Karpas-422 (cell line): ENCODE results near the gene TGFA. TPM values are rescaled to one million over a fixed set of nuclear protein-coding genes. Genes with fewer than 3 reads are reported as not detected.

Experiments
- DNase-seq: peaks from one replicate; pipeline ENCODE4 v3.0.0-alpha.2; 2015
- H2AFZ ChIP-seq: fragments of 200-600 bp; sonication (generic); 2 replicates; pipeline ENCODE4 v1.6.1; 2014; ENCODE audit warnings: antibody characterized with exemption, low read length, mixed read lengths
- H3K27ac ChIP-seq: fragments of 200-600 bp; sonication (generic); 2 replicates; pipeline ENCODE4 v1.5.1; 2014; ENCODE audit warnings: mild to moderate bottlenecking, low read length, moderate library complexity
- H3K27me3 ChIP-seq: fragments of 200-600 bp; sonication (generic); 2 replicates; pipeline ENCODE4 v1.6.1; 2014; ENCODE audit warnings: low read length, mixed read lengths
- H3K36me3 ChIP-seq: fragments of 200-600 bp; sonication (generic); 2 replicates; pipeline ENCODE4 v1.6.1; 2014; ENCODE audit warnings: low read length, mixed read lengths; ENCODE audit not compliant: insufficient read depth
- H3K4me1 ChIP-seq: fragments of 200-600 bp; sonication (generic); 2 replicates; pipeline ENCODE4 v1.6.1; 2014; ENCODE audit warnings: mild to moderate bottlenecking, low read length, mixed read lengths
- H3K4me2 ChIP-seq: fragments of 200-600 bp; sonication (generic); 2 replicates; pipeline ENCODE4 v1.6.1; 2014; ENCODE audit warnings: low read length, low read depth, mild to moderate bottlenecking; ENCODE audit not compliant: poor library complexity, severe bottlenecking
- H3K4me3 ChIP-seq: fragments of 200-600 bp; sonication (generic); 2 replicates; pipeline ENCODE4 v1.5.1; 2014; ENCODE audit warnings: mild to moderate bottlenecking, antibody characterized with exemption, low read length, mixed read lengths
- H3K79me2 ChIP-seq: fragments of 200-600 bp; sonication (generic); 2 replicates; pipeline ENCODE4 v1.6.1; 2014; ENCODE audit warnings: mild to moderate bottlenecking, low read length, mixed read lengths
- H3K9ac ChIP-seq: fragments of 200-600 bp; sonication (generic); 2 replicates; pipeline ENCODE4 v1.6.0; 2014; ENCODE audit warnings: low read length
- H3K9me2 ChIP-seq: fragments of 200-600 bp; sonication (generic), shearing (Covaris generic); replicated peaks from 2 replicates; pipeline ENCODE4 v1.6.0; 2014; ENCODE audit warnings: mild to moderate bottlenecking, low read length, moderate library complexity; ENCODE audit not compliant: insufficient read depth
- H3K9me3 ChIP-seq: fragments of 300-700, 200-600 bp; sonication (generic); 2 replicates; pipeline ENCODE4 v1.6.1; 2014; ENCODE audit warnings: low read length, mixed read lengths
- H4K20me1 ChIP-seq: fragments of 200-600 bp; sonication (generic); 2 replicates; pipeline ENCODE4 v1.6.1; 2014; ENCODE audit warnings: mild to moderate bottlenecking, antibody characterized with exemption, low read length, low read depth; ENCODE audit not compliant: insufficient read depth
- total RNA-seq: library from RNA; depleted of rRNA; stranded (reverse); fragments of >200 nt; shearing (Covaris generic); gene quantifications from 2 replicates; pipeline ENCODE4 v1.2.3, GENCODE V29; 2014; ENCODE audit warnings: low replicate concordance

The TGFA gene
- total RNA-seq, 1 experiment from 2014 or later: not detected

DNA sequence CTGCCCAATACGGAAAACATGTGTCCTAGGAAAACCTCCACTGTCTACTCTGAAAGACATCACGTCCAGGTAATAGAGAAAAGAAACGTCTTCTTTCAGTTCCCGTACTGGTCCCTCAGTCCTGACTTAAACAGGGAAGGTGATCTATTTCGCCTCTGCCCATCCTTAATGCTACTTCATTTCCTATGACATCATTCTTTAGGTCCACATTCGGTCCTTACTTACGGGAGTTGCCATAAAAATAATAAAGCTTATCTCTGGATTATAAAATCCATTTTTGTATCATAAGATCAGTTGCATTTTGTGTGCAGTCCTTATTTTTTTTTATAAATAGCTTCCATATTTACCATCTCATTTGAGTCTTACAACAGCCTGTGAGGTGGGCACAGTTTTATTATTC is 3.7 kb downstream of the TGFA start:
- Histone ChIP-seq H3K4me3 (no peak overlapping the region), H3K79me2 (no peaks in the 10 kb centered on the region), H3K9ac (no peak overlapping the region), H4K20me1 (no peaks in the 10 kb centered on the region), H3K4me1 (peaks cover 3% of the 10 kb centered on the region; the same call in 1 of the 2 replicates), H3K4me2 (no peak overlapping the region), H3K9me2 (no peaks in the 10 kb centered on the region), H3K36me3 (no peaks in the 10 kb centered on the region), H3K27me3 (no peaks in the 10 kb centered on the region; the same call in 1 of the 2 replicates), H2AFZ (no peak overlapping the region), H3K27ac (no peak overlapping the region), H3K9me3 (no peaks in the 10 kb centered on the region)
- DNase-seq: no peak

DNA sequence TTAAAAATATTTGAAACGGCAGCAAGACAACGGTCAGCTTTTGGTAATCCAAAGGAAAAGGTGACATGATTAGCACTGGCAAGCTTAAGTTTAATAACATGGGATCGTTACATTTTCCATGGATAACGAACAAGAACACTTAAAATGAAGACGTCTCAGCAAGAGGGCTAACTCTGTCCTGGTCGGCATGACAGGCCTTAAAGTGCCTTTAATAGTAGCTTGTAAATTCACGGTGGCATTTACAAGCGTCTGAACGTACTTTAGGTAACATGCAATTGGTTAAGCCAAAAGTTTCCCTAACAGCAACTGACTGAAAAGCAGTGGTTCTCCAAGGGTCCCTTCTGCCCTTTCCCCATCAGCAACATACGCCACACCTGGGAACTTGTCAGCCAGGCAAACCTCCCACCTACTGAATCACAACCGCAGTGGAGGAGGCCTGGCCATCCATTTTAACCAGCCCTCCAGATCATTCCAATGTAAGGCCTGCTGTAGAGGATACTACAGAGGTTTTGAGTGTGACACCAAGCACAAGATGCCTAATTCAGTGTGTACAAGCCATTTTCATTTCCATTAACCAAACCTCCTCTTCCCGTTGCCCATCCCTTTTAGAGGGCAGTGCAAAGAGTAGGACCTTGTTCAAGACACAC is 4.4 kb downstream of the TGFA start:
- no peak overlapping the region for H3K4me2 ChIP-seq
- no peak overlapping the region for H2AFZ ChIP-seq
- H3K27ac ChIP-seq: no peak overlapping the region
- no peaks in the 10 kb centered on the region for H3K9me3 ChIP-seq
- DNase-seq: no peak
- no peak overlapping the region for H3K9ac ChIP-seq
- H3K79me2 ChIP-seq: no peaks in the 10 kb centered on the region
- H3K9me2 ChIP-seq: no peaks in the 10 kb centered on the region
- no peak overlapping the region for H3K4me3 ChIP-seq
- H4K20me1 ChIP-seq: no peaks in the 10 kb centered on the region
- no peaks in the 10 kb centered on the region for H3K36me3 ChIP-seq
- H3K4me1 ChIP-seq: peaks cover 3% of the 10 kb centered on the region; the same call in 1 of the 2 replicates
- no peaks in the 10 kb centered on the region; the same call in 1 of the 2 replicates for H3K27me3 ChIP-seq

DNA sequence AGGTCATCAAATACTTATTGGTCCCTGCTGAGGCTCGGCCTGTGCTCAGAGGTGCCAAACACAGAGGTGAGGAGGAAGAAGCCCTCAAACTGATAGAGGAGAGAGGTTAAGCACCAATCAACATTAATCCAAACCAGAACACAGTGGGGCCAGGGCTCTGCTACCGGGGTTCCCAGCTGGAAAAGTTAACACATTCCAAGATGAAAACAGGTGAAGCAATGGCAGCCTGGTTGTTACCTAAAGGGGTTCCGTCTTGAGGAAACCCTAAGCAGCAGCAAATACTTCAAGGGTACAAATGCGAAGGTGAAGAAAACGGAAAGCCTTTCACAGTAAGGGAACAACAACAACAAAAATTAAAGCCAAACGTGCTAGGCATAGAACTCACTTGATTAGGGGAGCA is 5.4 kb downstream of the TGFA start:
- Histone ChIP-seq H3K27me3 (no peaks in the 10 kb centered on the region), H3K4me2 (no peak overlapping the region), H2AFZ (no peak overlapping the region), H3K27ac (no peak overlapping the region), H3K9me3 (no peaks in the 10 kb centered on the region), H3K36me3 (no peaks in the 10 kb centered on the region), H3K9ac (no peak overlapping the region), H3K4me1 (no peaks in the 10 kb centered on the region), H3K79me2 (no peaks in the 10 kb centered on the region), H4K20me1 (no peaks in the 10 kb centered on the region), H3K9me2 (no peaks in the 10 kb centered on the region), H3K4me3 (no peak overlapping the region)
- no peak for DNase-seq

DNA sequence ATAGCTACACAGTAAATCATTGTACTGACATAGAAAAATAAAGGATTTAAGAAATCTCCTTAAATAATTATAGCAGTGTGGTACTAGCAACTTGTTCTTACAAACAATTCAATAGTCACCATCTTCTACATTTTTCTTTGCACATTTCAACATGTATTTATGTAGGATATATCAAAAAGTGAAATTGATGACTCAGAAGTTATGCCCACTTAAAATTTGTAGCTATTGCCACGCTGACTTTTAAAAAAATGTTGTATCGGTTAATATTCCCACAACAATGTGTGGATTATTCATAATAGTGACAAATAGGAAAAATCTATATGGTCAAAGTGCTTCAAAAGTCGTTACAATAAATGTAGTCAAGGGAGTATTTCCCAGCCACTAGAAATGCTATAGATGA is 6.7 kb downstream of the TGFA start:
- Histone ChIP-seq H3K4me3 (no peak overlapping the region), H3K27ac (no peak overlapping the region), H3K9ac (no peak overlapping the region), H3K36me3 (no peaks in the 10 kb centered on the region), H3K4me1 (no peaks in the 10 kb centered on the region), H2AFZ (no peak overlapping the region), H3K4me2 (no peak overlapping the region), H3K27me3 (no peaks in the 10 kb centered on the region), H3K9me2 (no peaks in the 10 kb centered on the region), H4K20me1 (no peaks in the 10 kb centered on the region), H3K9me3 (no peaks in the 10 kb centered on the region), H3K79me2 (no peaks in the 10 kb centered on the region)
- no peak for DNase-seq

DNA sequence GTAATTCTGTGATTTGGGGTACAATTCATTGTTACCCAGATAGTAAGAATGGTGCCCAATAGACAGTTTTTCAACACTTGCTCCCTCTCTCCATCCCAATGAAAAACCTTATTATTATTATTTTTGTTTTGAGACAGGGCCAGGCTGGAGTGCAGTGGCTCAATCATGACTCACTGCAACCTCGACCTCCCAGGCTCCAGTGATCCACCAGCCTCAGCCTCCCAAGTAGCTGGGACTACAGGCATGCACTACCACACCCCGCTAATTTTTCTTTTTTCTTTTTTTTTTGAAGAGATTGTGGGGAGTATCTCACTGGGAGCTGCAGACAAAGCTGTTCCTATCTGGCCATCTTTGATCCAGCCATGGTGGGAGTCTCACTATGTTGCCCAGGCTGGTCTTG is 7.2 kb downstream of the TGFA start:
- DNase-seq: no peak
- no peak overlapping the region for H3K27ac ChIP-seq
- no peak overlapping the region for H3K9ac ChIP-seq

DNA sequence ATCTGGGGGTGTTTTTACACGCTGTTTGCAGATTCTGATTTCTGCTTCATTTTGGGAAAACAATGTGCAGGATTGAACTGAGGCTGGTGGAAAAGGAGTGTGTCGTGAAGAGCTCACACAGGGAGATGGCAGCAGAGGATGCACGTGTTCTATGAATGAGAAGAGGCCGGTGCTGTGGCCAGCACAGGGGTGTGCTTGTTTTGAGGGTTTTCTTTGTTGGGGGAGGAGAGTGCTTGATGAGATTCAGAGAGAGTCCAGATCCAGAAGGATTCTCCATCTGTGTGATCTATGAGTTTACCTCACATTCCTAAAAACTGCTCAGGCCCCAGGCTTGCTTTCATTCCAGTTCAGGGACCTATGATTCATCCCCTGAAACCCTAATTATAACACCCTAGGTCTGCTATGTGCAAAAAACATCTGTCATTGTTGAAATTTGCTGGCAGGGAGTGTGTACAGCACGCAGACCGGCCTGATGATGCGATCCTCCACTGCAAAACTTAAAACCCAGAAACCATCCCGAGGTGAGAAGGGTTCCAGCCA is 12.1 kb downstream of the TGFA start:
- no peaks in the 10 kb centered on the region for H3K79me2 ChIP-seq
- no peak overlapping the region for H2AFZ ChIP-seq
- H3K4me1 ChIP-seq: no peaks in the 10 kb centered on the region
- DNase-seq: no peak
- H3K36me3 ChIP-seq: no peaks in the 10 kb centered on the region
- no peaks in the 10 kb centered on the region for H3K27me3 ChIP-seq
- no peak overlapping the region for H3K4me3 ChIP-seq
- H4K20me1 ChIP-seq: no peaks in the 10 kb centered on the region
- no peaks in the 10 kb centered on the region for H3K9me2 ChIP-seq
- H3K4me2 ChIP-seq: no peak overlapping the region
- H3K9me3 ChIP-seq: no peaks in the 10 kb centered on the region
- H3K27ac ChIP-seq: no peak overlapping the region
- no peak overlapping the region for H3K9ac ChIP-seq

More for the DNA sequence above, 7.2 kb downstream of the TGFA start:
- Histone ChIP-seq H3K4me1 (no peaks in the 10 kb centered on the region), H3K36me3 (no peaks in the 10 kb centered on the region), H3K4me2 (no peak overlapping the region), H4K20me1 (no peaks in the 10 kb centered on the region), H3K9me3 (no peaks in the 10 kb centered on the region), H3K27me3 (no peaks in the 10 kb centered on the region), H3K4me3 (no peak overlapping the region), H3K9me2 (no peaks in the 10 kb centered on the region), H3K79me2 (no peaks in the 10 kb centered on the region), H2AFZ (no peak overlapping the region)

DNA sequence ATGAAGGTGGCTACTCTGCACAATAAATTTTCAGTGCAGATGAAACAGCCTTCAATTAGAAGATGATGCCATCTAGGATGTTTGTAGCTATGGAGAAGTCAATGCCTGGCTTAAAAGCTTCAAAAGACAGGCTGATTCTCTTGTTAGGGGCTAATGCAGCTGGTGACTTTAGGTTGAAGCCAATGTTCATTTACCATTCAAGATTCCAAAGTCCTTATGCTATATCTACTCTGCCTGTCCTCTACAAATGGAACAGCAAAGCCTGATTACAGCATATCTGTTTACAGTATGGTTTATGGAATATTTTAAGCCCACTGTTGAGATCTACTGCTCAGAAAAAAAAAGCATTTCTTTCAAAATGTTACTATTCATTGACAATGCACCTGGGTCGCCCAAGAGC is 15.8 kb downstream of the TGFA start:
- H3K27ac ChIP-seq: no peak overlapping the region
- DNase-seq: no peak
- no peak overlapping the region for H3K4me3 ChIP-seq
- H3K27me3 ChIP-seq: no peaks in the 10 kb centered on the region
- no peaks in the 10 kb centered on the region for H3K9me2 ChIP-seq
- no peaks in the 10 kb centered on the region for H3K36me3 ChIP-seq
- H3K79me2 ChIP-seq: no peaks in the 10 kb centered on the region
- no peaks in the 10 kb centered on the region for H4K20me1 ChIP-seq
- no peaks in the 10 kb centered on the region for H3K4me1 ChIP-seq
- no peak overlapping the region for H3K9ac ChIP-seq
- H3K9me3 ChIP-seq: no peaks in the 10 kb centered on the region
- no peak overlapping the region for H3K4me2 ChIP-seq
- no peak overlapping the region for H2AFZ ChIP-seq

DNA sequence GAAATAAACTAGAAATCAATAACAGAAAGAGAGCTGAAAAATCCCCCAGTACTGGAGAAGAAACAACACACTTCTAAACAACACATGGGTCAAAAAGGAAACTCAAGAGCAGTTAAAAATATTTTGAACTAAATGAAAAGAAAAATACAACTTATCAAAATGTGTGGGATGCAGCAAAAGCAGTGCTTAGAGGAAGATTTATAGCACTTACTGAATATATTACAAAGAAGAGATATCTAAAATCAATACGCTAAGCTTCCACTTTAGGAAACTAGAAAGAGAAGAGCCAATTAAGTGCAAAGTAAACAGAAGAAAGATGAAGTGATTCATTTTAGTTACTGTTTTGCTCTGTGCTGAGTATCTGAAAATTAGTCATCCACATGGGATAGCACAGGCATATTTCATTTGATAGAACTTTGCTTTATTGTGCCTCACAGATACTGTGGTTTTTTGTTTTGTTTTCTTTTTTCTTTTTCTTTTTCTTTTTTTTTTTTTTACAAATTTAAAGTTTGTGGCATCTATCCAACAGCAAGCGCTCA is 17.0 kb downstream of the TGFA start:
- Histone ChIP-seq H4K20me1 (no peaks in the 10 kb centered on the region), H3K79me2 (no peaks in the 10 kb centered on the region), H3K36me3 (no peaks in the 10 kb centered on the region), H3K9me3 (no peaks in the 10 kb centered on the region), H3K4me3 (no peak overlapping the region), H3K27me3 (no peaks in the 10 kb centered on the region), H3K4me1 (no peaks in the 10 kb centered on the region), H3K4me2 (no peak overlapping the region), H3K9me2 (no peaks in the 10 kb centered on the region), H3K27ac (no peak overlapping the region), H3K9ac (no peak overlapping the region), H2AFZ (no peak overlapping the region)
- DNase-seq: no peak
